Erythroblast (primary cell): ENCODE measurements around the gene LRIG1.

ENCODE experiments used
- GATA1 ChIP-seq: IDR thresholded peaks from 2 replicates; pipeline ENCODE4 v1.6.1; 2011; ENCODE audit warnings: low read depth, mild to moderate bottlenecking, control low read depth, low read length, moderate library complexity
- POLR2A ChIP-seq: IDR thresholded peaks from 2 replicates; pipeline ENCODE4 v1.6.1; 2011; ENCODE audit warnings: mild to moderate bottlenecking, low read length

DNA sequence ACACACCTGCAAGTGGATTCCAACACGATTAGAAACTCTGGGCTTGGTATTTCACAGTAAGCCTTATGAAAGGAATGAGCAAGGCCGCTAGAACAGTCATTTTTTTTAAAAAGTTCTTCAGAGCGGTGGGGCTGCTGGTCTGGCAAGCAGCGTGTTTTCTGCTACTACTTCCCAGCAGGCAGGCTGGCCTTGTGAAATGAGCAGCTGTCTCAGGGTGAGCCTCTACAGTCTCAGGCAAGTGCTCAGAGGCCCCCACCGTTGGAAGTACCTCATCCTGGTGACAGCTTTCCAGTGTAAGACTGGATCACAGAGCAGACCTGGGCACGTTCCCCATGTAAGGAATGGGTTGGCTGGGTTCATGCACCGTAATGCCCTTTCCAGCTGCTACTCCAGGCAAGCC is 119.2 kb downstream of the LRIG1 start:
- TF ChIP-seq POLR2A (no peak), GATA1 (no peak)
